Prostate gland (tissue), 2 donors: ENCODE measurements around the gene MTMR11. TPM values are rescaled to one million over a fixed set of nuclear protein-coding genes. Genes with fewer than 3 reads are reported as not detected.
"Not testable (repeated sequence)": the region's sequence is repeated elsewhere in the genome, so short reads cannot be mapped to it uniquely, and the experiment has no call there.

Experiments
- DNase-seq: peaks from one replicate; pipeline ENCODE4 v3.0.0-alpha.2; 2019; ENCODE audit warnings: low spot score
- H3K27ac ChIP-seq, 2 donors: fragments of 200-600 bp; sonication (generic); 2 replicates each; pipeline ENCODE4 v1.5.1; 2017 to 2019
- H3K27me3 ChIP-seq: fragments of 200-600 bp; sonication (generic); replicated peaks from 2 replicates; pipeline ENCODE4 v1.5.1; 2019; ENCODE audit not compliant: insufficient read depth
- H3K36me3 ChIP-seq, 2 donors: fragments of 200-600 bp; sonication (generic); 1 replicate in 1 of 2; 2 replicates in 1 of 2; pipeline versions ENCODE4 v1.5.1 to v1.8.1; 2017 to 2019
- H3K4me1 ChIP-seq: fragments of 200-600 bp; sonication (generic); replicated peaks from 2 replicates; pipeline ENCODE4 v1.5.1; 2019
- H3K4me3 ChIP-seq, 2 donors: fragments of 200-600 bp; sonication (generic); 2 replicates each; pipeline ENCODE4 v1.5.1; 2017 to 2019
- H3K9me3 ChIP-seq: fragments of 200-600 bp; sonication (generic); 2 replicates; pipeline ENCODE4 v1.5.1; 2017
- CTCF ChIP-seq, 4 experiments: fragments of 200-600 bp in 2 of 4; fragments of 450-650 bp in 2 of 4; sonication (generic) in 2 of 4; IDR thresholded peaks; 1 replicate in 3 of 4; 2 replicates in 1 of 4; pipeline ENCODE4 v1.5.1; 2016 to 2019; ENCODE audit warnings: antibody characterized with exemption in 4 of 4, mild to moderate bottlenecking in 2 of 4, moderate library complexity in 2 of 4
- POLR2A ChIP-seq: fragments of 450-650 bp; IDR thresholded peaks from one replicate; pipeline ENCODE4 v1.6.1; 2016; ENCODE audit warnings: antibody characterized with exemption, mild to moderate bottlenecking
- POLR2AphosphoS5 ChIP-seq: sonication (generic); formaldehyde crosslinking; IDR thresholded peaks from one replicate; pipeline ENCODE4 v1.6.1; 2017; ENCODE audit warnings: antibody characterized with exemption
- WGBS: methylation state at CpG from one replicate; pipeline ENCODE4 v1.1.5; 2018; 5-methylcytosine and 5-hydroxymethylcytosine counted together
- intact Hi-C: fragments of 100-400 bp; cut with DNase I; formaldehyde crosslinking; loops from one replicate; pipeline ENCODE4 v1.14.2; 2022
- total RNA-seq, 2 donors: library from RNA; depleted of rRNA; stranded (reverse); fragments of >200 nt; gene quantifications; one replicate each; pipeline ENCODE4 v1.1.0, GENCODE V29; 2016

The MTMR11 gene
- total RNA-seq, 2 donors from 2014 or later = 2.6 to 25.5 TPM

- Histone ChIP-seq H3K4me3 (no peak overlapping the region), H3K4me1 (no peaks in the 10 kb centered on the region), H3K27me3 (no peaks in the 10 kb centered on the region), H3K36me3 (no peaks in the 10 kb centered on the region), H3K9me3 (no peaks in the 10 kb centered on the region), H3K27ac (no peak overlapping the region)
- DNase-seq = no peak
- WGBS = 97% methylated on average over 4 of the region's 4 CpGs
- TF ChIP-seq POLR2AphosphoS5 = no peak
- no peak for TF ChIP-seq CTCF (IDR thresholded peaks at IDR 0.05)
- TF ChIP-seq POLR2A = no peak
- intact Hi-C loops = no loop called here
Measured at GRCh38 chr1:149896575-149896974, 40.1 kb downstream of the MTMR11 start.

- Histone ChIP-seq H3K4me1 (no peaks in the 10 kb centered on the region), H3K36me3 (no peaks in the 10 kb centered on the region), H3K9me3 (no peaks in the 10 kb centered on the region), H3K27me3 (no peaks in the 10 kb centered on the region), H3K4me3 (peak overlapping the region; percentile 42 to 81), H3K27ac (peak overlapping the region; percentile 99)
- 6% methylated on average over 6 of the region's 6 CpGs for WGBS
- peak; percentile 38 for DNase-seq
- TF ChIP-seq POLR2A (no peak), CTCF (IDR thresholded peaks at IDR 0.05) (no peak), POLR2AphosphoS5 (no peak)
- intact Hi-C loops = no loop called here
Measured at GRCh38 chr1:149888999-149889289, 47.7 kb downstream of the MTMR11 start.

- H3K4me1 ChIP-seq = no peaks in the 10 kb centered on the region
- intact Hi-C loops = no loop called here
- no peaks in the 10 kb centered on the region for H3K27me3 ChIP-seq
- DNase-seq = peak; percentile 84
- under 1% methylated on average over 28 of the region's 28 CpGs for WGBS
- H3K4me3 ChIP-seq = peak overlapping the region; percentile 42 to 81
- H3K9me3 ChIP-seq = no peaks in the 10 kb centered on the region
- TF ChIP-seq POLR2AphosphoS5 (no peak), CTCF (IDR thresholded peaks at IDR 0.05) (peak; percentile 32 to 74 (median 64)), POLR2A (peak; percentile 75)
- peak overlapping the region; percentile 99 for H3K27ac ChIP-seq
- H3K36me3 ChIP-seq = no peaks in the 10 kb centered on the region
Measured at GRCh38 chr1:149888247-149888998, 48.3 kb downstream of the MTMR11 start.

- peak; percentile 96 for DNase-seq
- peak overlapping the region; percentile 72 to 81 for H3K4me3 ChIP-seq
- H3K9me3 ChIP-seq = no peaks in the 10 kb centered on the region
- no peaks in the 10 kb centered on the region for H3K27me3 ChIP-seq
- intact Hi-C loops = no loop called here
- peak overlapping the region; percentile 99 for H3K27ac ChIP-seq
- no peaks in the 10 kb centered on the region for H3K4me1 ChIP-seq
- TF ChIP-seq POLR2AphosphoS5 (peak; percentile 95), POLR2A (peak; percentile 72), CTCF (IDR thresholded peaks at IDR 0.05) (peak in 2 of 4 experiments; percentile 7 to 55)
- WGBS = under 1% methylated on average over 46 of the region's 46 CpGs
- H3K36me3 ChIP-seq = no peaks in the 10 kb centered on the region
Measured at GRCh38 chr1:149887456-149888246, 49.0 kb downstream of the MTMR11 start.

GRCh38 chr1:149887196-149887455 is 49.6 kb downstream of the MTMR11 start:
- WGBS = under 1% methylated on average over 13 of the region's 13 CpGs
- H3K4me1 ChIP-seq, H3K36me3 ChIP-seq, H3K9me3 ChIP-seq, H3K27me3 ChIP-seq, DNase-seq, intact Hi-C loops: not testable (repeated sequence)
- Histone ChIP-seq H3K4me3 (peak overlapping the region; percentile 72 to 81), H3K27ac (peak overlapping the region; percentile 99)
